Stimulated activated CD8-positive, alpha-beta memory T cell treated with anti-CD3 and anti-CD28 coated beads, Interleukin-7, amount 100 ng/mL, for 24 hours (primary cell): ENCODE measurements around the gene SMARCA2.
"Not testable (repeated sequence)": the region's sequence is repeated elsewhere in the genome, so short reads cannot be mapped to it uniquely, and the experiment has no call there.

ENCODE experiments used
- DNase-seq: peaks from one replicate; pipeline ENCODE4 v3.0.0-alpha.2; 2020; ENCODE audit warnings: low read depth

SMARCA2 gene

DNA sequence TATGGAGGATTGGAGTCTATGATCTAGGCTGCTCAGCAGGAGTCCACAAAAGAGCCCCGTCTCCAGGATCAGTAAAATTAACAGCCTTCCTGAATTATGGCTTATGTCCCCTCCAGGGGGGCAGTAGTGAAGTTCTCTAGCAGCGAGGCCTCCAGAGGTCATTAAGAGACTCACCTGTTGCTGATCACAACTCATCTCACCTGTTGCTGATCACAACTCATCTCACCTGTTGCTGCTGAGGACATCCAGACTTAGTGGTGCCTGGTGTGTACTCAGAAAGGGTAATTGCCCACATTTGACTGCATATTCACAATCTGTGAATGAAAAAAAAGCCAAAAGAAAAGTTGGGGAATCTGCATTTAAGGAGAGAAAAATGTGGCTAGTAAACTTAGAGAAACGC, 129.5 kb downstream of the SMARCA2 start:
- DNase-seq = no peak

DNA sequence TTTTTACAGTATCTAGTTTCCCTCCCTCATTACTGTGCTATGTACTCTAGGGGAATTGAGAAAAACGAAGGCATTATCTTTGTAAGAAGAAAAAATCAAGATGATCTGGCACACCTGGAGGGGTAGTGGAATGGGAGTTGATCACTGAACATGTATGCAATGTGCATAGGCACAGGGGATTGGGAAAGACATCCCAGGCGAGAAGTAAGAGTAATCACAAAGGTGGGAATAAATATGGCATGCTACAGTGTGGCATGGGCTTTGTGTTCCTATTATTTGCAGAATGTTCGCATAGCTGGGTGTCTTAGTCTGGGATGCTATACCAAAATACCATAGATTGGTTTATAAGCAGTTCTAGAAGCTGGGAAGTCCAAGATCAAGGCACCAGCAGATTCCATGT, 130.6 kb downstream of the SMARCA2 start:
- no peak for DNase-seq

DNA sequence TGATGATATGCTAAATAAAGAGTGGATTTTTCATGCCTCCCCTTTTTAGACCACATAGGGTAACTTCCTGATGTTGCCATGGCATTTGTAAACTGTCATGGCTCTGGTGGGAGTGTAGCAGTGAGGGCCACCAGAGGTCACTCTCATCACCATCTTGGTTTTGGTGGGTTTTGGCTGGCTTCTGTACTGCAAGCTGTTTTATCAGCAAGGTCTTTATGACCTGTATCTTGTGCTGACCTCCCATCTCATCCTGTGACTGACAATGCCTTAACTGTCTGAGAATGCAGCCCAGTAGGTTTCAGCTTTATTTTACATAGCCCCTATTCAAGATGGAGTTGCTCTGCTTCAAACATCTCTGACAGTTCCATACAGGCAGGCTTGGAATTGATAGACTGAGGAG, 131.6 kb downstream of the SMARCA2 start:
- not testable (repeated sequence) for DNase-seq

DNA sequence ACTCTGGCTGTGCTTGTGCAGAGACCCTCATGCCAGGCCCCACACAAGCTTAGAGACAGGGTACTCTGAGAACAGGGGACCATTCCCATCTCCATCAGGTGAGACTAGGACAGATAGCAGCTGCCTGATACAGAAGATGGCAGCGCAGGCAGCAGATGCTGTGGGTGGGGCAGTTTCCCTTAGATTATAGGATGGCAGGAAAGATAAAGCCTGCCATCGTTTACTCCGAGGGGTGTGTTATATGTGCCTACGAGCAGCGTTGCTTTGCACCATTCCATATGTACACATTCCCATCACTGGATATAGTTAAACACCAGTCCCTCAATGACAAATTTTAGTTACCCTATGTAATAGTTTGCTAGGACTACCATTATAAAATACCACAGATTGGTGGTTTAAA, 135.2 kb downstream of the SMARCA2 start:
- no peak for DNase-seq

DNA sequence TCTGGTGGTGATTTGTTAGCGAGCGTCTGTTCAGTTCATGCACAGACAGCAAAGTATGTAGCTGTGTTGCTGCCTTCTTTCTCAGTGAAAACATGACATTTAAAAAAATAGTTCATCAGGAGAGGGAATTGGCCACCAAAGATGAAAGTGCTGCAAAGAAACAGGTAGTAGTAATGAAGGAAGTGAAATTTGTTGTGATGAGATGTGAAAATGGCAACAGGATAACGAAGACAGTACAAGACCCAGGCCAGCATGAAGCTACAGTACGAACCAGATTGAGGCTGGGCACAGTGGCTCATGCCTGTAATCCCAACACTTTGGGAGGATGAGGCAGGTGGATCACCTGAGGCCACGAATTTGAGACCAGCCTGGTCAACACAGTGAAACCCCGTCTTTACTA, 136.0 kb downstream of the SMARCA2 start:
- no peak for DNase-seq

DNA sequence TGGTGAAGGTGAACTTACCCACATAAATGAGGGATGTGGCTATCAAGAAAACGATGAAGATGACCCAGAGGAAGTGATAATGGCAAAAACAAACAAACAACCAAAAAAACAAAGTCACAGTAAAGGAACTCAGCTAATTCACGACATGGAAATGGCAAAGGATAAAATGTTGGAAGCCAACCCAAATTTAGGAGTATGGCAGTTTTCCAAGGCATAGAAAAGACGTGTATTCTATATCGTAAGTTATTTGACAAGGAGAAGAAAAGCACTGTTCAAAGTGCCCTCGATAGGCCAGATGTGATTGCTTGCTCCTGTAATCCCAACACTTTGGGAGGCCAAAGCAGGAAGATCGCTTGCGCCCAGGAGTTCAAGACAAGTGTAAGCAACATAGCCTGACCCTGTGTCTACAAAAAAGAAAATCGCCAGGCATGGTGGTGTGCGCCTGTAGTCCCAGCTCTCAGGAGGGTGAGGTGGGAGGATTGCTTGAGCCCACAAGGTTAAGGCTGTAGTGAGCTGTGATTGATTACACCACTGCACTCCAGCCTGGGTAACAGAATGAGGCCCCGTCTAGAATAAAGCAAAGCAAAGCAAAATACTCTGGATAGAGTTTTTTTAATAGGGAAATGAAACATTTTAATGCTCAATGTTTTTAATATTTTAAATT, 138.0 kb downstream of the SMARCA2 start:
- DNase-seq = no peak

DNA sequence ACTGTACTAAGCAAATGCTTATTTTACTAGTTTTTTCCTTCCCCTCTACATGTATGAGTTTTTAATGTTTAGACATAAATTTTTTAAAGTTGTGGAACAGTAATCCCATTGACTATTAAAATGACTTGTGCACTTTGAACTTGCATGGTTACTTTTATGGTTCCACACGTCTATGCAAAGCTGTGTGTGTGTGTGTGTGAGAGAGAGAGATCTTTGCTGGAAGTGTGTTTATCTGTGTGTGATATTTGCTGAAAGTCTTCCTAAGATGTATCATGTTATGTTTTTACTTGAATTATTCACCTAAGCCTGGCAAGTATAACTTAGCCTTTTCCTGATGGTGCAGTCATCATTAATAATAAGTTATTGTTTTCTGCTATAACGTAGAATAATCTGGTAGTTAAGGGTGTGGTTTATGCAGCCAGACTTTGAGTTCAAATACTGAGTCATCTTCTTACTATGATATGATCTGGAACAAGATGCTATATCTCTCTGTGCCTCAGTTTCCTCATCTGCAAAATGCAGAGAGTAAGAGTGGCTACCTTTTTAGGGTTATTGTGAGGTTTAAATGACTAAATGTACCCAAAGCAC, 138.6 kb downstream of the SMARCA2 start:
- no peak for DNase-seq

DNA sequence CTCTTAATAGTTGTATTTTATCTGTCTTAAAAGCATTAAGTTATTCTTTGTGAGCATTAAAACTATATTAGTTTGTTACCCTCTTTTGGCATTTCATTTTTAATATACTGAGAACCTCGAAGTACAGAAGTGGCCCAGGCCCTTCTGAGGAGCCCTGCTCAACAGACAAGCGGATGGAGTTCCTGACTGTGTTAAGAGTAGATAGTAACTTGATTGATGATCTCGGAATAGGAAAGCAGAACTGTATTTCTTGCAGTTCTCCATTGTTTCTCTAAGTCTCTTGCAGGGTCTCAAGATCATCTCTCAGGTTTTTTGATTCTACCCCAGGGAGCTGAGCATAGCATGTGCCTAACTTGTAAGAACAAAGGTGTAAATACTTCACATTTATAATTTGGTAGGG, 139.6 kb downstream of the SMARCA2 start:
- no peak for DNase-seq

DNA sequence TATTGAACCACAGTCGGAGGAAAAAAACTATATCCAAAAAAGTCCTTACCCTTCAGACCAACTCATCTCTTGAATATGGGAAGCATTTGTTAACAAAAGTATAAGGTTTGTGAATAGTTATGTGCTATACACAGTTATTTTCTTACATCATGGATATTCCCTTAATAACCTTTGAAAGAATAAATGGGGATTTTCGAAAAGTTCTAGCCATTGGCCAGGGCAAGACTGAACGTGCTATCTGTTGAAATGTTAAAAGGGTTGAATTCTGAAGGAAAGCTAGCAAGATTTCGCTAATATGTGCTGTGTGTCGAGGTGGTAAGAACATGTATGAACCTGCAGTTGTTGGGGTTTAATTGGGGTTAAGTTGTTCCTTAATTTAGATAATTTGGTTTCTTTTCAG, 140.8 kb downstream of the SMARCA2 start:
- DNase-seq = no peak

DNA sequence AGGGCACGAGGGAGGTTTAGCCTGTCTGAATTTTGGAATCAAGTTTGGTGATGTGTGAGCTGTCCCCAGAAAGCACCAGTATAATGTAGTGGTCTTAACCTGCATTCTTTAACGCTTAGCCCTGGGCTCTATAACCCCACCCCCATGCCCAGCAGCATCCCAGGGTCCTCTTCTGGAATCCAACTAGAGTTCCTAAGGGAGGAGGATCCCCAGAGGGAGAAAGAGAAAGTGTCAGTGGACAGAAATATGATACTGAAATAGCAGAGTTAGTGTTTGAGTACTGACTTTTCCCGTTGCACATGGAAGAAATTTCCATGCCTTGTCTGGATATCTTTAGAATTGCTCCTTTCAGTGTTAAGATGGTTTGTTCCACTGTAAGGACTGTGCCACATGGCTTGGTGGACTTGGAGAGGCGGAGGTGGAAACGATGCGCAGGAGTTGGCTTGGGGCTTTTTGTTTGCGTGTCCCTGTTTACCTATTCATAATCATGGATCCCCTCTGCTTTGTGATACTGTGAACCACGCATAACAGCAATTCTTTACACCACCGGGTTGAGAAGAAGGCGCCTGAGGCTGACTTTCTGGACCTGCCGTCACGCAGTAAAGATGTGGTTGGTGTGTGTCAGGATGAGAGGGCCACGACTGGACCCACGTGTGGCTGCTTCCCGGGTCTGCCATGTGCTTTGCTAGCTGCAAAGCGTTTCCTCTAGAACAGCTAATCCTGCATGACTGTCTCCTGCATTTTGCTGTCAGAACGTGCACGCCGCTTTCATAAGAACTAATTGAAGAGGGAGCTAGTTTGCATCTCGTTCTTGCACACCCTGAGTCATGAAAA, 142.3 kb downstream of the SMARCA2 start:
- DNase-seq = peak; percentile 21

DNA sequence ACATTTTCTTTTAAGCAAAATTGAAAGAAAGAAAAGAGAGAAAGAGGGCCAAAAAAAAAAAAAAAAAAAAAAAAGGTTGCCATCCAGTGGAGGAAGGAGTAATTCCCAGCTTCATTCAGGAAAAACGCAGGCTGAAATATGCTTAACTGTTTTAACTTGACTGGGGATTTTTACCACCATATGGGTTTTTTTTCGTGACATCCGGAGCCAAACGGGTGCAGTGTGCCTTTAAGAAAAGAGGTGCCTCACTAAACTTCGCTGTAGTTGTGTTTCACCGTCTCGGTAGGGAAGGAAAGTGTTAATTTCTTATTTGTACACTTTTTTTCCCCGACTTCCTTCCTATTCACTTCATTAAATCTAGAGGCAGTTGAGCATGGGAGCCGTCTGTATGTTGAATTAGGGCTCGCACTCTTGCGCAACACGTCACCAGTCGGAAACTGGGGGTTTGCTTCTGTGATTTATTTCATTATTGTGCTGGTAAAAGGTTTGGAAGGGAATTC, 143.0 kb downstream of the SMARCA2 start:
- DNase-seq = peak; percentile 1

DNA sequence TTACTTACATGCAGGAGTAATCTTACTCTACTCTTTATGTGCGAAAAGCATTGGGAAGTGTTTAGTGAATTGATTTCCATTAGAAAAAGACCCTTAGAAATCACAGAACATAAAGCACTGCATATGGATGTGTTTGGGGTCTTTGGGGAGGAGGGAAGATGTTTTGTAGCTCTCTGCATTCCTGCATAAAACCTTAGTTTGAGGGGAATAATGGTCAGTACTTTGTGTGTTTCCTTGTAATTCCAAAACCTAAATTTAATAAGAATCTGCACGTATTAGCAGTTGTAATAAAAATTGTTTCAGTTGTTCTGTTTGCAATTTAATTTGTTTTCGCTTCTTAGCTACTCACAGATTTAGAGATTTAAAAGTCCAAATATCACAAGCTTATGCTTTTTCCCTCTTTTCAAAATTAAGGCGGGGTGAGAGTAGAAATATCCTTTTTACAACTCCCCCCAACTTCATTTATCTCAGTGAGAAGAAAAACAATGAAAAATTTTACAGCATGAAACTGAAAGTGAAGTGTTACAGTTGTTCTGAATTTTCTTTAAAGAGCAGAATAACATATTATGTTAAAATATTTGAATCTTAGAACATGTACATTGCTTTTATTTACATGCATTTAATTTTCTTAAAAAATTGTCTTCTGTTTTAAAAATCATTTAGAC, 143.8 kb downstream of the SMARCA2 start:
- no peak for DNase-seq

DNA sequence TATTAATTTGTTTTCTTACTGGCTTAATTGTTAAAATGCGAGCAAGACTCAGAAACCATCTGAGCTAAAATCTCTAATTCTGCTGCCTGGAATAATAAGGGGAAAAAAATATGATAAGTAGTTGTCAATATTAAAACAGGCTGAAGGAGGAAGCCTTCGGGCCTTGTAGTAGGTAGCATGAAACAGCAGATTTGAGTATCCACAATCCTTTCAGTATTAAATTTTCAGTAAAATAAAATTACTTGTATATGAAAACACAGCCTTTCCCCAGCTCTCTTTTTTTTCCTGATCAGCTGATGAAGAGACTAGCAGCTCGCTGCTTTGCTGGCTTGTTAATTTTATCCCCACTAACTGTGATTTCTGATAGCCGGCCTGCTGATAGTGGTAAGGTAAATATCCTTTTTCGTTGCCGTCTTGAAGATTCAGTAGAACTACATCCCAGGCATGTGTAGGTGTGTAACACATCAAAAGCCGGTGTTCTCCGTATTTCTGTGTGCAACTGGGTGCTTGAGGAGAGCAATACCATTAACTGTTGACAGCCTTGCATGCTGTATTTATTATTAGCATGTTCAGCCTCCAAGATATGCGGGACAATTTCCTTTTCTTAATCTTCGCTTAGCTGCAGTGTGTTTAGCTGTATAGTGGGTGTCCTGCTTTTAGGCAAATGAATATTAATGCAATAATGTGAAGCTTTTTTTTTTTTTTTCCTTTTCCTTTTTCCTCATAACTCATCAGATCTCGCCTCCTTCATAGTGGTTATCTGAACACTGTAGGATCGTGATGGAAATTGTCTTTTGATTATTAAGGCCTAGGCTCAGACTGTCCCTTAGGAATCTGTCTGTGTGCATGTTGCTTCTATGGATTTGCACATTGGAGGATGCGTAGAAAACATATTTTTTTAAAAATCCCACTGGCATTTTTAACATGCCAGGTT, 144.6 kb downstream of the SMARCA2 start:
- no peak for DNase-seq

DNA sequence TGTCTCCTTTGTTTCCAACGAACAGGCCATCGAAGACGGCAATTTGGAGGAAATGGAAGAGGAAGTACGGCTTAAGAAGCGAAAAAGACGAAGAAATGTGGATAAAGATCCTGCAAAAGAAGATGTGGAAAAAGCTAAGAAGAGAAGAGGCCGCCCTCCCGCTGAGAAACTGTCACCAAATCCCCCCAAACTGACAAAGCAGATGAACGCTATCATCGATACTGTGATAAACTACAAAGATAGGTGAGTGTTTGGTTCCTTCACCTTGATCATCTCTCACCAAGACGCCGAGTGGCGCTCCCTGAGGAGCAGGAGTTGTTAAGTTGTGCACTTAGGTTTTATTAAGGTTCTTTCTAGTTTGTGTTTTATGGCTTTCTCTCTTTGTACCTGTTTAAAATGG, 146.5 kb downstream of the SMARCA2 start:
- no peak for DNase-seq

DNA sequence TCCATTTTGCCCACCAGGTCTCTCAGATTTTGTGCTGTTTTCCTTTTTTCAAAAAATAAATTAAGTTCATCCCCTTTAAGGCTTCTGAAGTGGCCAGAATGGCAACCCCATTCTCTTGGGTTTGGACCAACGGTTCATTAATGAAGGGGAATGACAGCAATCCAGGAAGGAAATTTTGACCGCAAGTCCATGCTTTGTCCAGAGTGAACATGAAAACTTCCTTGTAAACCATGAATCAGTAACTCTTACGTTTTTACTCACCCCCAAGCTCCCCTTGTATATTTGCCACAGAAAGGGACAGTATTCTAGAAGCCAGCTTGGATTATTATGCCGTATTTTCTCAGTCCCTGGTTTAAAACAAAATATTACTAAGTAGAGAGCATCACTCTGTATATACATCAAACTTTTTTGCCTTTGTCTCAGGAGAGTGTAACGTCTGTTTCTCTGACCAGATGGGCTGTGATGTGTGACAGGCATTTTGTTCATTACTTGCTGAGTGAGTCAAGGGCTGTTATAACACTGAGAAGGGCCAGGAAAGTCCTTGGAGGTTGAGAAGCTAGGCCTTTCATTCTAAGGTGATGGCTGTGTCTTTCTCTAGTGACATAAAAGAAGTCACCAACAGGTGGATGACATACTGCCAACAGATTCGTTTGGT, 148.2 kb downstream of the SMARCA2 start:
- no peak for DNase-seq

DNA sequence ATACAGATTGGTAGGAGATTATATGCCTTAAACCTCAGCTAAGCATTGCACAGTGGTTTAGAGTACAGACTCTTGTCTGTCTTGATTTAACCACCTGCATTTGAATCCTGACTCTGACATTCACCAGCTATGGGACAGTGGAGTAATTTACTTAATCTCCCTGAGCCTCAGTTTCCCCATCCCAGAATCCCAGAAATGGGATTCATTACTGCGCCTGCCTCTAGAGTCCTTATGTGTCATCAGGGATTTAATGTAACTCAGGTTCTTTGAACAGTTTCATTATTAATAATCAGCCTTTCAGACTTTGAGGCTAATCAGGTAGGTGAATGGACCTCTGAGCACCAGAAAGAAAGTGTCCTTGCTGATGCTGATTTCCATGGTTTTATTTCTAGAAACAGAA, 149.1 kb downstream of the SMARCA2 start:
- no peak for DNase-seq

DNA sequence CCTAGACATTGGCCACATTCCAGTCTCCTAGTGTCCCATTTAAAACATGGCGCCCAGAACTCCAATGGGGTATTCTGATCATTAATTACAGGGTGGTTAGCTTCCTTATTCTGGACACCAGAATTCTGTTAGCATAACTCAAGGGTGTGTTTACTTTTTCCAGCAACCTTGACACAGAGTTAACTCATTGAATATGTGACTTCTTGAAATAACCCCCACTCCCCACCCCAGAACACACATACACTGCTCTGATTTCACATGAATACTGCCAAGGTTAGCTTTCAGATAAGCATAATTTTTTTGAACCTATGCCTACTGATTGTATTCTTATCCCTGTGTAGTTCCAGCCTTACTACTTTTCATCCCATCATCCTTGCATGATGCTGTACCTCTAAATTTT, 151.1 kb downstream of the SMARCA2 start:
- DNase-seq = no peak

DNA sequence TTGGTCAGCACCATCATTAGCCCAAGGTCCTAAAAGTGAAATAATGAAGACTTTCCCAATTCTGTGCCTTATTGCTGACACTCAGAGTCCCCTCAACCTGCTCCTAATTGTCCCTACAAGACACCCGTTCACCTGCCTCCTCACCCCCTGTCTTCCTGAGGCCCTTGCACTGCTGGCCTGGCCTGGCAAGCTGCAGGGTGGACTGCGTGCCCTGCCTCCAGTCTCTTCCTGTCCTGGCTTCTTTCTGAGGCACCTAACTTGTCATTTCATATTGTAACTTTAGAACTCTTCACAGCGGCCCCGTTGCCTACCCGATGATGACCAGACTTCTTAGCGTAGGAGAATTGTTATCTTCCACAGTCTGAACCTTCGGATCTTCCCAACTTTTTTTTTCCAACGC, 153.9 kb downstream of the SMARCA2 start:
- no peak for DNase-seq

DNA sequence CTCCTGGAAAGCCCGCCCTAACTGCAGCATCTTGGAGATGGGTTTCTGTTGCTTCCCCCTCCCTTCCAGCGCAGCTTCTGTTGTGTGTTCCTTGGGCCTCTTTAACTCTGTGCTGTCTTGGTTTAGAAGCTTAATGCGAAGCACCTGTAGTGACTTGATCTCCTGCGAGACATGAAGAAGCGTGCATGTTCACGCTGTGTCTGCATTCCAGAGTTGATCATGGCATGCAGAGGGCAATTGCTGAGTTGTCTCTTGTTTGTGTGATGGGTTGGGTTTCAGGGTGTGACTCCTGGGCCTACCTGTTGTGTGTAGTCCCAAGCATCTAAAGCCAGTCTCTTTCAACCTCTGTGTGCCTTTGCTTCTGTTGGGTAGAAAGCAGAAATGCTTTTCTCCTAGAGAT, 155.6 kb downstream of the SMARCA2 start:
- DNase-seq = no peak

DNA sequence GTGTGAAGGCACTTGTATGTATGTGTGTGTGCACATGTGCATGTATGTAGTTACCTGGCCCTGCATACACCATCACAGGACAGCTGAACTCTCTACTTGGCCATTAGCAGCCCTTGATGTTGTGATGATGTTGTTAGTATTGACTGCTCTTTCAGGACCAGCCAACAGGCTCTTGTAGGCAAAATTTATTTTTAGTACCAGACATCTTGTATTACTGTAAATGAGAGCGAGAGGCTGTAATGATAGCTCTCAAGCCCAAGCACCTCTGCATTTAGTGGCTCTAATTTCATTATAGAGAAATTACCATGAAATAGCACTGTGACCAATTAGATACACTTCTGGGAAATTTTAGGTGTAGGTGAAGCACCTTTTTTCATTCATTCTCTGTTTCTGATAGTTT, 158.0 kb downstream of the SMARCA2 start:
- no peak for DNase-seq

DNA sequence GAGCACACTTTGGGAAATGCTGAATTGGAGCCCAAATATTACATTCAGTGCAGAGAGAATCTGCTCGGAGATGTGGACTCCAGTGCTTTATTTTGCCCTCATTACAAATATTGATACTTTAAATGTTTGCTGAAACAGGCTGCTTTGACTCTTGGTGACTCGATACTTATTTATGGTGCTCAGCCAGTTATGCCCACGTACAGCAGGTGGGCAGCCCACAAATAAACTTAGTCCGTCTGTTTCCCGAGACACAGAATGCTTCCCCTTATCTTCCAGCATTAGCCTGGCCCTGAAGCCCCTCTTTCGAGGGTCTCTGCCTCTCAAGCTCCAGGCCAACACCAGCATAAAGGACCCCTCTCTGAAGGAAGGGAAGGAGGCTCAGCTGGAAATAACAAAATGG, 158.7 kb downstream of the SMARCA2 start:
- no peak for DNase-seq
